HG03103 (cell line): Measurements from ENCODE around the gene FBLN7.

Experiments used
- ATAC-seq: cut with Tn5 transposase; IDR thresholded peaks from one replicate; pipeline ENCODE4 v1.9.1; 2021; ENCODE audit warnings: low read depth; ENCODE audit not compliant: unreplicated experiment

The FBLN7 gene

DNA sequence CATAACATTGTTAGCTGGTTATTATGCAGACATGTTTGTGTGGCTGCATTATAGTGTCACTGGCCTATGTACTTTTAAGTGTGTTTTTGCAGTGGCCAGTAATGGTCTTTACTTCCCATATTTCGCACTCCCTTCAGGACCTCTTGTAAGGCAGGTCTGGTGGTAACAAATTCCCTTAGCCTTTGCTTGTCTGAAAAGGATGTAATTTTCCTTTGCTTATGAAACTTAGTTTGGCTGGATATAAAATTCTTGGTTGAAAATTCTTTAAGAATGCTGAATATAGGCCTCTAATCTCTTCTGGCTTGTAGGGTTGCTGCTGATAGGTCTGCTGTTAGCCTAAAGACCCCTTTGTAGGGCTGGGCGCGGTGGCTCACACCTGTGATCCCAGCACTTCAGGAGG is 82.0 kb downstream of the FBLN7 start:
- no peak for ATAC-seq

DNA sequence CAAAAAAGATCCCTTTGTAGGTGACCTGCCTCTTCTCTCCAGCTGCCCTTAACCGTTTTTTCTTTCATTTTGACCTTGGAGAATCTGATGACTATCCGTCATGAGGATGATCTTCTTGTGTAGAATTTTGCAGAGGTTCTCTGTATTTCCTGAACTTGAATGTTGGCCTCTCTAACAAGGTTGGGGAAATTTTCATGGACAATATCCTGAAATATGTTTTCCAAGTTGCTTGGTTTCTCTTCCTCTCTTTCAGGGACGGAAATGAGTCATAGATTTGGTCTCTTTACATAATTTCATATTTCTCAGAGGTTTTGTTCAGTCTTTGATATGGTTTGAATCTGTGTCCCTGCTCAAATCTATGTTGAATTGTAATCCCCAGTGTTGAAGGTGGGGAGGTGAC is 82.6 kb downstream of the FBLN7 start:
- no peak for ATAC-seq

DNA sequence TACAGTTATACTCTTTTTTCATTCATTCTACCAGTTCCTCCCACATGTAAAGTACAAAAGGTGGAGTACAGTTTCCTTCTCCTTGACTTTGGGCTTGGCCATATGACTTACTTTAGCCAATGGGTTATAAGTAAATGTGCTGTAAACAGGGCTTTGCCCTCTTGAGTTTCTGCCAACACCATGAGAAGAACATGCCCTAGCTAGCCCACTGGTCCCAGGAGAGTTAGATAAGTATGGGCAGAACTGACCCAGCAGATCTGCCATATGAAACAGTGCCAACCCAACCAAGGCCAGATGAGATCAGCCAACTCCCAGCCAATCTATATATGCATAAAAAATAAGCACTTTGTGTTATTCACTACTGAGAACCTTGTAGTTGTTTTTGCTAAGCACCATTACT is 91.2 kb downstream of the FBLN7 start:
- ATAC-seq = no peak

DNA sequence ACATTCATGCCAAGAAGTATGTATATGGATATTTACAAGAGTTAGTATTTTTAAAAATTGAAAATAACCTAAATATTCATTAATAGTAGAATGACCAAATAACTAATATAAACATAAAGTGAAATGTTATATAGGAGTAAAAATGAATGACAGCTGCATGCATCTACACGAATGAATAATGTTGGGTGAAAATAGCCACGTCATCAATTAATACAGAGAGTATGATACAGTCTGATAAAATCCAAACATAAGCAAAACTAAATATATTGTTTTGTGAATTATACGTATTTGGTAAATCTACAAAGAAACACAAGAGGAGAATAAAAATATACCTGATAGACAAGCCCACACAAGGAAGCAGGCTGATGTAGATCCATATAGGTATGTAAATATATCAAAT is 92.2 kb downstream of the FBLN7 start:
- no peak for ATAC-seq
